ENCODE results near the gene PCDHGB3.

GRCh38 chr5:141330299-141331080, 39.6 kb upstream of the PCDHGB3 start, which contains the start of gene PCDHGA1:
- TF ChIP-seq CTCF (conservative IDR thresholded peaks at IDR 0.05; ENCODE audit: low read length) (peak; percentile 91), EZH2phosphoT487 (IDR thresholded peaks at IDR 0.05; ENCODE audit: borderline replicate concordance, low read depth, low read length) (no peak)
